D721Med (cell line): ENCODE measurements around the gene IWS1.

Experiments used
- DNase-seq: peaks from one replicate; pipeline ENCODE4 v3.0.0; 2011; ENCODE audit warnings: low spot score; ENCODE audit not compliant: insufficient read length
- FAIRE-seq: peaks from 2 replicates; lab custom pipeline; 2011; peaks lifted over from hg19 to GRCh38; lab: Jason Lieb, UNC
- CTCF ChIP-seq: IDR thresholded peaks from 2 replicates; pipeline ENCODE4 v1.5.1; 2012; ENCODE audit warnings: mild to moderate bottlenecking, control low read depth; ENCODE audit not compliant: insufficient read depth; ENCODE audit errors: missing control alignments

IWS1 gene

GRCh38 chr2:127564429-127565260, 38.4 kb upstream of the IWS1 start:
- no peak for FAIRE-seq
- no peak for DNase-seq
- TF ChIP-seq CTCF = no peak

GRCh38 chr2:127563458-127564428, 37.5 kb upstream of the IWS1 start:
- FAIRE-seq = no peak
- TF ChIP-seq CTCF = no peak

GRCh38 chr2:127562936-127563335, 36.6 kb upstream of the IWS1 start:
- DNase-seq = no peak
- no peak for FAIRE-seq
- no peak for TF ChIP-seq CTCF

More at GRCh38 chr2:127563458-127564428, 37.5 kb upstream of the IWS1 start:
- DNase-seq = no peak

GRCh38 chr2:127561371-127561770, 35.1 kb upstream of the IWS1 start:
- TF ChIP-seq CTCF = no peak
- DNase-seq = no peak
- FAIRE-seq = no peak

- no peak for FAIRE-seq
- no peak for DNase-seq
- TF ChIP-seq CTCF = no peak
Measured at GRCh38 chr2:127560931-127561280, 34.6 kb upstream of the IWS1 start.

GRCh38 chr2:127560201-127560930, 34.1 kb upstream of the IWS1 start:
- TF ChIP-seq CTCF = no peak
- FAIRE-seq (no peak), DNase-seq (no peak)
